NCI-H1092 (cell line): ENCODE data around the gene ACP5.
"Not testable (repeated sequence)": the region's sequence is repeated elsewhere in the genome, so short reads cannot be mapped to it uniquely, and the experiment has no call there.

Experiments used
- DNase-seq: peaks from one replicate; lab custom pipeline; 2025; lab: John Stamatoyannopoulos, UW

The ACP5 gene

GRCh38 chr19:11577451-11578257 lies at the start of gene ACP5:
TSS of gene ACP5 (minus strand) at chr19:11577645. CDS start at chr19:11577317, 328 bp downstream.
- DNase-seq = no peak

GRCh38 chr19:11626252-11626651 lies 48.8 kb upstream of the ACP5 start:
- no peak for DNase-seq

GRCh38 chr19:11624069-11624463 lies 46.6 kb upstream of the ACP5 start:
- no peak for DNase-seq

GRCh38 chr19:11622401-11622800 lies 45.0 kb upstream of the ACP5 start:
- DNase-seq = not testable (repeated sequence)

GRCh38 chr19:11620553-11620952 lies 43.1 kb upstream of the ACP5 start:
- no peak for DNase-seq

- DNase-seq = no peak
Measured at GRCh38 chr19:11617180-11618062, 40.0 kb upstream of the ACP5 start.

- no peak for DNase-seq
Measured at GRCh38 chr19:11612816-11613511, 35.5 kb upstream of the ACP5 start.

- DNase-seq = no peak
Measured at GRCh38 chr19:11611730-11612129, 34.3 kb upstream of the ACP5 start.

- DNase-seq = no peak
Measured at GRCh38 chr19:11606484-11606883, 29.0 kb upstream of the ACP5 start.

- not testable (repeated sequence) for DNase-seq
Measured at GRCh38 chr19:11599704-11600103, 22.3 kb upstream of the ACP5 start.

GRCh38 chr19:11598746-11599145 lies 21.3 kb upstream of the ACP5 start:
- no peak for DNase-seq

GRCh38 chr19:11598103-11598483 lies 20.6 kb upstream of the ACP5 start:
- DNase-seq = no peak

GRCh38 chr19:11597202-11598102 lies 20.0 kb upstream of the ACP5 start, which contains the start of gene ZNF627:
TSS of gene ZNF627 (plus strand) at chr19:11597483. CDS start at chr19:11597628, 145 bp downstream.
- DNase-seq = peak; percentile 98

GRCh38 chr19:11596156-11596555 lies 18.7 kb upstream of the ACP5 start:
- no peak for DNase-seq

- no peak for DNase-seq
Measured at GRCh38 chr19:11594084-11594483, 16.6 kb upstream of the ACP5 start.

GRCh38 chr19:11587975-11588631 lies 10.7 kb upstream of the ACP5 start:
- no peak for DNase-seq

- peak; percentile 70 for DNase-seq
Measured at GRCh38 chr19:11587302-11587974, 10.0 kb upstream of the ACP5 start.

GRCh38 chr19:11586331-11586730 lies 8.9 kb upstream of the ACP5 start:
- DNase-seq = no peak

- no peak for DNase-seq
Measured at GRCh38 chr19:11581740-11582139, 4.3 kb upstream of the ACP5 start.

GRCh38 chr19:11580116-11580515 lies 2.7 kb upstream of the ACP5 start:
- no peak for DNase-seq
